T47D (cell line): ENCODE results near the gene OXCT1.
"Not testable (repeated sequence)": the region's sequence is repeated elsewhere in the genome, so short reads cannot be mapped to it uniquely, and the experiment has no call there.

Experiments
- DNase-seq, 2 experiments: peaks; one replicate each; pipeline versions ENCODE4 v3.0.0 to v3.0.0-alpha.2; 2011 to 2012; ENCODE audit warnings: low read depth in 1 of 2, low spot score in 1 of 2
- JUND ChIP-seq: IDR thresholded peaks from 2 replicates; pipeline ENCODE4 v1.6.1; 2012; ENCODE audit warnings: low read depth
- in situ Hi-C: cut with HindIII; loops from 2 replicates; pipeline ENCODE4 v1.10.0; 2016; ENCODE audit warnings: low sequenced_read_pairs, low pct_unique_long_range_greater_than_20kb

The OXCT1 gene

GRCh38 chr5:41832430-41832829, 37.8 kb downstream of the OXCT1 start:
- TF ChIP-seq JUND = no peak
- in situ Hi-C loops = no loop called here
- DNase-seq = no peak

DNA sequence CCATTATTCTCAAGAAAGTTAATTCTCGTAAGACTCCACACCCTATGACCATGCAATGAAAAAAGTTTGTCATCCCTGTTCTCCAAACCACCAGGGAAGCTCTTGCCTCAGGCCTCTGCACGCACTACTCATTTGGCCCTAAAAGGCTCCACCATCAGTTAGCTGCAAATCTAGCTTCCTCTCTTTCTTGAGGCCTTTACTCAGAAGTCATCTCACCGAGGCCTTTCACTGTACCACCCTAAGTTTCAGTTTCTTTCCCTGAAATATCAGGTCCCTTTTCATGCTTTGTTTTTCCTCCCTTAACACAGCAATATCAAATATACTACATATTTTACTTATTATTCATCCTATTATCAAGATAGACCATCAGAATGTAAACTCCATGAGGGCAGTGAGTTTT, 39.1 kb downstream of the OXCT1 start:
- no peak for DNase-seq
- in situ Hi-C loops = no loop called here
- no peak for TF ChIP-seq JUND

- TF ChIP-seq JUND = no peak
- in situ Hi-C loops = no loop called here
- no peak for DNase-seq
Observed at GRCh38 chr5:41827792-41828191, 42.4 kb downstream of the OXCT1 start.

DNA sequence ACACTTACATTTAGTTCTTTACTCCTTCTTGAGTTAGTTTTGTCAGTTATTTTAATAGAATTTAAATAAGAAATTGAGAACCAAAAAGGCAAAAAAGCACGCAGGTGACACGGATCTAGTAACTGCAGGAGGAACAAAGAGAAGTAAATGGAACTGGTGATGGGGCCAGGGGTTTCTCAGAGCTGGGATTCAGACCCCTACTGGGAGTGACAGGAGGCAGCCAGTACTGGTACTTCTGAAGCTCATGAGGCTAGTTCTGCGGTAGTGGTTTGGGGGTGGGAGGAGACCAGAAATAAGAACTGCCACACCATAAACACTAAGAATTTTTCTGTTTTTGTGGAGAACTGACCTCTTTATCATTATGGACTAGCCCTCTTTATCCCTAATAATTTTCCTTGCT, 48.2 kb downstream of the OXCT1 start:
- in situ Hi-C loops = no loop called here
- DNase-seq = no peak
- TF ChIP-seq JUND = no peak

- in situ Hi-C loops = no loop called here
Observed at GRCh38 chr5:41821051-41821450, 49.2 kb downstream of the OXCT1 start.

DNA sequence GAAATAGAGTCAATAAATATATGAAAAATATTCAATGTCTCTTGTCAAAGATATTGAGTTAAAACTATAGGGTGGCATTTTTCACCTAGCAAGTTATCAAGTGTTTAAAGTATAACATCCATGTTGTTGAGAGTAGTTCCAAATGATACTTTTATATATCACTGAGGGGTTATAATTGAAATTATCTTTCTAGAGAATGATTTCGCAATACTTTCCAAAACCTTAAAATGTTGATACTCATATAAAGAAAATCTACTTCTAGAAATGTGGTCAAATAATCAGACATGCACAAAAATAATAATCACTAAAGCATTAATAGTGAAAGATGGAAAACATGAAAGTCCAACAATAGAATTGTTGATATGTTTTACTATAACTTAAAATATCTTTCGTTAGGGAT, 50.1 kb downstream of the OXCT1 start:
- in situ Hi-C loops = no loop called here
- no peak for TF ChIP-seq JUND
- no peak for DNase-seq

More at GRCh38 chr5:41821051-41821450, 49.2 kb downstream of the OXCT1 start:
- TF ChIP-seq JUND = no peak
- no peak for DNase-seq

GRCh38 chr5:41817625-41818301, 52.5 kb downstream of the OXCT1 start:
- DNase-seq = no peak
- no peak for TF ChIP-seq JUND
- in situ Hi-C loops = no loop called here

GRCh38 chr5:41815663-41816229, 54.5 kb downstream of the OXCT1 start:
- no peak for TF ChIP-seq JUND
- in situ Hi-C loops = no loop called here
- DNase-seq = no peak

GRCh38 chr5:41815261-41815660, 55.0 kb downstream of the OXCT1 start:
- in situ Hi-C loops = no loop called here

DNA sequence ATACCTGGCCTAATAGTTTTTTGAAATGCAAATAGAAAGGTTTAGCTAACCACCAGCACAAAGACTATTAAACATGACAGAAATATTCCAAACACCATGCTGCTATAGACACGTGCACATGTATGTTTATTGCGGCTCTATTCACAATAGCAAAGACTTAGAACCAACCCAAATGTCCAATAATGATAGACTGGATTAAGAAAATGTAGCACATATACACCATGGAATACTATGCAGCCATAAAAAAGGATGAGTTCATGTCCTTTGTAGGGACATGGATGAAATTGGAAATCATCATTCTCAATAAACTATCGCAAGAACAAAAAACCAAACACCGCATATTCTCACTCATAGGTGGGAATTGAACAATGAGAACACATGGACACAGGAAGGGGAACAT, 55.9 kb downstream of the OXCT1 start:
- DNase-seq, in situ Hi-C loops: not testable (repeated sequence)

More at GRCh38 chr5:41815261-41815660, 55.0 kb downstream of the OXCT1 start:
- no peak for DNase-seq
- no peak for TF ChIP-seq JUND

GRCh38 chr5:41812156-41812555, 58.1 kb downstream of the OXCT1 start:
- in situ Hi-C loops = no loop called here
- TF ChIP-seq JUND = no peak
- DNase-seq = no peak

- in situ Hi-C loops = no loop called here
- DNase-seq = no peak
- TF ChIP-seq JUND = no peak
Observed at GRCh38 chr5:41809128-41809527, 61.1 kb downstream of the OXCT1 start.

- no peak for TF ChIP-seq JUND
- no peak for DNase-seq
- in situ Hi-C loops = no loop called here
Observed at GRCh38 chr5:41808294-41808693, 61.9 kb downstream of the OXCT1 start.

GRCh38 chr5:41797662-41798061, 72.6 kb downstream of the OXCT1 start:
- in situ Hi-C loops = no loop called here
- no peak for TF ChIP-seq JUND
- no peak for DNase-seq
